Bronchial epithelial cell (primary cell): ENCODE data around the gene MPHOSPH9. TPM values are rescaled to one million over a fixed set of nuclear protein-coding genes. Genes with fewer than 3 reads are reported as not detected.
A peak's percentile ranks its signal among the peaks of the same experiment; 100 is the strongest.

Source experiments
- DNase-seq: peaks from one replicate; pipeline ENCODE4 v3.0.0-alpha.2; 2010; ENCODE audit warnings: low read depth
- FAIRE-seq: peaks from 2 replicates; lab custom pipeline; 2011; peaks lifted over from hg19 to GRCh38; lab: Jason Lieb, UNC
- H3K27me3 ChIP-seq: 2 replicates; pipeline ENCODE4 v1.5.1; 2011; ENCODE audit warnings: low read length; ENCODE audit not compliant: control insufficient read depth, insufficient read depth
- H3K36me3 ChIP-seq: 2 replicates; pipeline ENCODE4 v1.5.1; 2011; ENCODE audit warnings: low read length; ENCODE audit not compliant: control insufficient read depth, insufficient read depth
- H3K4me3 ChIP-seq: 2 replicates; pipeline ENCODE4 v1.5.1; 2011; ENCODE audit warnings: mild to moderate bottlenecking, low read depth, low read length, control low read depth
- CTCF ChIP-seq: IDR thresholded peaks from 2 replicates; pipeline ENCODE4 v1.5.1; 2011; ENCODE audit warnings: mild to moderate bottlenecking, moderate library complexity, low read length, control low read depth, inconsistent platforms; ENCODE audit not compliant: insufficient read depth, severe bottlenecking
- total RNA-seq: library from RNA; depleted of rRNA; stranded (reverse); fragments of >200 nt; gene quantifications from 2 replicates; pipeline ENCODE4 v1.2.1, GENCODE V29; 2014

Gene MPHOSPH9
- total RNA-seq, 1 donor from 2014 or later = 17.6 TPM

GRCh38 chr12:123271001-123271668, 38.2 kb upstream of the MPHOSPH9 start:
- no peak for FAIRE-seq
- TF ChIP-seq CTCF = peak; percentile 54
- Histone ChIP-seq H3K27me3 (no peaks in the 10 kb centered on the region), H3K4me3 (peak overlapping the region; percentile 83), H3K36me3 (peaks cover 5% of the 10 kb centered on the region)
- peak; percentile 16 for DNase-seq

- H3K36me3 ChIP-seq = peaks cover 10% of the 10 kb centered on the region
- no peaks in the 10 kb centered on the region for H3K27me3 ChIP-seq
- DNase-seq (no peak), FAIRE-seq (no peak)
- TF ChIP-seq CTCF = no peak
- peak overlapping the region; percentile 83 for H3K4me3 ChIP-seq
These were observed 37.5 kb upstream of the MPHOSPH9 start for GRCh38 chr12:123270214-123271000.

- no peak for TF ChIP-seq CTCF
These were observed 36.9 kb upstream of the MPHOSPH9 start for GRCh38 chr12:123269896-123270213.

GRCh38 chr12:123269395-123269892, 36.5 kb upstream of the MPHOSPH9 start:
- DNase-seq (no peak), FAIRE-seq (no peak)
- Histone ChIP-seq H3K4me3 (peak overlapping the region; percentile 83), H3K36me3 (peaks cover 16% of the 10 kb centered on the region), H3K27me3 (no peaks in the 10 kb centered on the region)
- TF ChIP-seq CTCF = no peak

More at GRCh38 chr12:123269896-123270213, 36.9 kb upstream of the MPHOSPH9 start:
- FAIRE-seq = no peak
- Histone ChIP-seq H3K27me3 (no peaks in the 10 kb centered on the region), H3K4me3 (peak overlapping the region; percentile 83), H3K36me3 (peaks cover 12% of the 10 kb centered on the region)
- no peak for DNase-seq

- DNase-seq (no peak), FAIRE-seq (no peak)
- Histone ChIP-seq H3K4me3 (no peak overlapping the region), H3K36me3 (peaks cover 17% of the 10 kb centered on the region), H3K27me3 (no peaks in the 10 kb centered on the region)
- no peak for TF ChIP-seq CTCF
These were observed 35.9 kb upstream of the MPHOSPH9 start for GRCh38 chr12:123268850-123269249.
